Measurements from ENCODE around the gene SLC22A5.
"Not testable (repeated sequence)": the region's sequence is repeated elsewhere in the genome, so short reads cannot be mapped to it uniquely, and the experiment has no call there.

SLC22A5 gene

GRCh38 chr5:132388244-132389050, 18.9 kb downstream of the SLC22A5 start:
- no peak for DNase-seq

DNA sequence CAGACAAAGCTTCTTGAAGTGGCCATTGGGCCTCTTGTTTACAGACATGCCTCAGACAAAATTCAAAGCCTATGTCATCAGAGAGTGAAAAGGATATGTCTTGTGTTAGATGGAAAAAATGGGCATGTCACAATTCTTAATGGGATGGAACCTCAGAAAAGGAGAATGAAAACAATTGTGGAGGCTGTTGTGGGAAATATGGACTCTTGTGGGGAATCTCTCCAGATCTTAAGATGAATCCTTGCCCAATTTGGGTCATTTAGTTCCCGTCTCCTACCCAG, 19.5 kb downstream of the SLC22A5 start:
- no peak for DNase-seq

GRCh38 chr5:132389585-132390286, 20.2 kb downstream of the SLC22A5 start:
- DNase-seq: no peak

GRCh38 chr5:132391247-132391646, 21.7 kb downstream of the SLC22A5 start:
- DNase-seq: no peak

GRCh38 chr5:132391870-132392269, 22.4 kb downstream of the SLC22A5 start:
- DNase-seq: no peak

DNA sequence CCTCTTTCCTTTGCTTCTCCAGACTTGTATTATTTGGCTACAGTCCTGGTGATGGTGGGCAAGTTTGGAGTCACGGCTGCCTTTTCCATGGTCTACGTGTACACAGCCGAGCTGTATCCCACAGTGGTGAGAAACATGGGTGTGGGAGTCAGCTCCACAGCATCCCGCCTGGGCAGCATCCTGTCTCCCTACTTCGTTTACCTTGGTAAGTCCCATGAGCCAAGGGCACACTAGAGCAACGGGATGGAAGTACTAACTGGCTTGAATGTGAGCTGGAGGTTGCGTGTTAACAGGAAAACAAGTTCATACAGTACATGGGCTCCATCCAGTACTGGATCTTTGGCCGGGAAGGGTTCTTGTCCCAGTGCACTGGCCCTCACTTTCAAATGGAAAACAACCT, 22.9 kb downstream of the SLC22A5 start:
- no peak for DNase-seq

DNA sequence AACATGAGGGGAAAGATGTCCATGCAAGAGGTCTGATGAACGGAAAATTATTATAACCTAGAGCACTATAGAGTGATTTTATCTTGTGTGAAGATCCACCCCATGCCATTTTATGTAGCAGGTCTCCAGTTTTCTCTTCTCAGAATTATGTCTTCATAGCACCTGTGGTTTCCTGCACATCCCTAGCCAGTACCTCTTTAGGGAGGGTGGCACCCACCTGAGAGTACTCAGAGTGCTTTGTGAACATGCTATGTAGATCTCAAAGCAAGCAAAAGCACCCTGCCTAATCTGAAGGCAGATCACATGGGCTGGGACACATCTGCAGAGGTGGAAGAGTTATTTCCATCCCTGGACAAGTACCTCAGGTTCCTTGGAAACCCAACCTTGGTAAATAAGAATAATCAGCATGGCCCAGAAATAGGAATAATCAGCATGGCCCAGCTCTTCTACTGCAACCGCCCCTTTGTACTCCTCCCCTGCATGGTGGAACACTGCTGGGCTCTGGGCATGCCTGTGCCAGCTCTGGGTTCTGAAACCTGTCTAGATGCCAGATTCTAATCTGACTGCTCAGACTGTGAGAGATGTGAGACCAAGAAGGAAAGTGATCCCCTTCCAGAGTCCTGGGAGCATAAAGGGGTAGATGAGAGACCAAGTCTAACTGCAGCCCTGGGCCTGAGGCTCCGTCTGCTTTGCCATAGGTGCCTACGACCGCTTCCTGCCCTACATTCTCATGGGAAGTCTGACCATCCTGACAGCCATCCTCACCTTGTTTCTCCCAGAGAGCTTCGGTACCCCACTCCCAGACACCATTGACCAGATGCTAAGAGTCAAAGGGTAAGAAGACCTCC, 23.7 kb downstream of the SLC22A5 start:
- no peak for DNase-seq

DNA sequence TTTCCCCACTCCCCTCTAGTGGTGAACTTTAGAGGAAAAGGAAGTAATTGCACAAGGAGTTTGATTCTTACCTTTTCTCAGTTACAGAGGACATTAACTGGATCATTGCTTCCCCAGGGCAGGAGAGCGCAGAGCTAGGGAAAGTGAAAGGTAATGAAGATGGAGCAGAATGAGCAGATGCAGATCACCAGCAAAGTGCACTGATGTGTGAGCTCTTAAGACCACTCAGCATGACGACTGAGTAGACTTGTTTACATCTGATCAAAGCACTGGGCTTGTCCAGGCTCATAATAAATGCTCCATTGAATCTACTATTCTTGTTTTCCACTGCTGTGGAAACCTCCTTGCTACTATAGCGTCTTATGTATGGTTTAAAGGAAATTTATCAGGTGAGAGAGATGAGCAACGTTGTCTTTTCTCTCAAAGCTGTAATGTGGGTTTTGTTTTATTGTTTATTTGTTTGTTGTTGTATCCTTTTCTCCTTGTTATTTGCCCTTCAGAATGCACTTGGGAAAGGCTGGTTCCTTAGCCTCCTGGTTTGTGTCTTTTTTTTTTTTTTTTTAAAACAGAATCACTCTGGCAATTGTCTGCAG, 25.3 kb downstream of the SLC22A5 start:
- DNase-seq: no peak

GRCh38 chr5:132396589-132397031, 27.1 kb downstream of the SLC22A5 start:
- no peak for DNase-seq

- DNase-seq: no peak
Measured at GRCh38 chr5:132397224-132397623, 27.7 kb downstream of the SLC22A5 start.

GRCh38 chr5:132397936-132398675, 28.6 kb downstream of the SLC22A5 start:
- DNase-seq: not testable (repeated sequence)

- not testable (repeated sequence) for DNase-seq
Measured at GRCh38 chr5:132404041-132404440, 34.5 kb downstream of the SLC22A5 start.

DNA sequence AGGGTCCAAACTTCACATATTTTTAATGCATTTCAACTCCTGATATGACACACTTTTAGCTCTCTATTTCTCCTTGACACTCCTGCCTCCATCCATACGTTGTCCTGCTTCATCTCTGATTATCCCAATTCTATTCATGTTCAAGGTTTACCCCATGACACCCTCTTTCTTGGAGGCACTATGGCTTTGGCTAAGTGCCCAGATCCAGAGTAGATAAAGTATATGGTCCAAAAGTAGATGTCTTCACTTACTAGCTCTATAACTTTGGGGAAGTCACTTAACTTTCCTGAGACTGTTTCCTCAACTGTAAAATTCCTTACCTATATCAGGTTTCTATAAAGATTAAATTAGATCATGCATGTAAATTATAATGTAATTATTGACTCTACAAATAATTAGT, 36.1 kb downstream of the SLC22A5 start:
- no peak for DNase-seq

DNA sequence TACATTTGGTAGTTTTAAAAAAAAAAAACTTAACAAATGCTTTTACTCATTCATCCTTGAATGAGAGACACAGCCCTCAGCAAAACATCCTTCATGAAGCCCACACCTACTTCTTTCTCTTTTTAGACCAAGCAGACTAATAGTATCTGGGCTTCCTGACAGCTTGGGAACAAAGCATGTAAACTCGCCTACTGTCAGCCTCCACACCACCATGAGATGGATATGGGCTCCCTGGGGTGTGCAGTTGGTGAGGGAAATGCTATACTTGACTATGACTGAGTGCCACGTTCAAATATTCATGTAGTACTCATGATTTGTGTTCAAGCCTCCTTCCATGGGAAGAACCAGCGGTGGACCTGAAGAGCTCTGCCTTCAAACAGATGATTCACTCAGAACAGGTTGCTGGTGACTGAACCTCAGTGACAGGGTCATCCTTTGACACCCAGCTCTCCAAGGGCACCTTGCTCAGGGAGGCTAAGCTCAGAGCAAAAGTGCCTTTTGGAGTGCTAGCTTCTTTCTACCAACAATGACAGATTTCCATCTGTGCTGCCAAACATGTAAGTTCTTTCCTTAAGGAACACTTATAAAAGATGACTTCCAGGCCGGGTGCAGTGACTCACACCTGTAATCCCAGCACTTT, 36.8 kb downstream of the SLC22A5 start:
- no peak for DNase-seq

DNA sequence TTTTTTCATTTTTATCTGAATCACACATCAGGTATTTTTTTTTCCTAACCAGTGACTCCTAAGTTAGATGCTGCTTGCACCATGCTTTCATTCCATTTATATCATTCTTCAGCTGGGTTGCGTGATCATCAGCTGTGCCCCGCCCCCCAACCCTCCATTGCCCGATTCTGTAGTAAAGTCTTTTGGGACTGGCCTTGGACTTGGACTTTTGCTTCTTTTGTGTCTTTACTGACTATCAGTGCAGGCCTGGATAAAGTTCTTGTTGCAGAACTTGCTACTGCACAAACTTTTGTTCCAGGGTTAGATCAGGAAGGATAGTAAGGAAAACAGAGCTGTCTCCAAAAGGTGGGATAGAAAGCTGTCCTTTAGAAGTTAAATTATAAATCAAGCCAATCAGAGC, 38.5 kb downstream of the SLC22A5 start:
- no peak for DNase-seq

DNA sequence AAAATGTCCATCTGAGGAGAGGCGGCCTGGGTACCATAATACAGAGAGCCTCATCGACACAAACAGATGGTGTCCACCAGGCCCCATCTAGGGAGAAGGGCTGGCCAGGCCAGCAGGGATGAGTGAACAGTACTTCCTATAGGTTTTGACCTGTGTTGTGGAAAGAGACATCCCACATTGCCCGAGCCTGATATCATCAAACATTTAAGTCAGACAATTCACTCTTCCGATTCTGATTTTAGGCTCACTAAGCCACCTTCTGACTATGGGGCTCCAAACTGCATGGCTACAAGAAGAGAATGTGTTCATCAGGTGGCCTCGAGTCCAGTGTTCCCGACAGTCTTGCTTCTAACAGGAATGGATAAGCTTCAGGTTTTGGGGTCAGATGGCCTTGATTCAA, 38.9 kb downstream of the SLC22A5 start:
- DNase-seq: no peak

- no peak for DNase-seq
Measured at GRCh38 chr5:132408965-132409364, 39.5 kb downstream of the SLC22A5 start.

DNA sequence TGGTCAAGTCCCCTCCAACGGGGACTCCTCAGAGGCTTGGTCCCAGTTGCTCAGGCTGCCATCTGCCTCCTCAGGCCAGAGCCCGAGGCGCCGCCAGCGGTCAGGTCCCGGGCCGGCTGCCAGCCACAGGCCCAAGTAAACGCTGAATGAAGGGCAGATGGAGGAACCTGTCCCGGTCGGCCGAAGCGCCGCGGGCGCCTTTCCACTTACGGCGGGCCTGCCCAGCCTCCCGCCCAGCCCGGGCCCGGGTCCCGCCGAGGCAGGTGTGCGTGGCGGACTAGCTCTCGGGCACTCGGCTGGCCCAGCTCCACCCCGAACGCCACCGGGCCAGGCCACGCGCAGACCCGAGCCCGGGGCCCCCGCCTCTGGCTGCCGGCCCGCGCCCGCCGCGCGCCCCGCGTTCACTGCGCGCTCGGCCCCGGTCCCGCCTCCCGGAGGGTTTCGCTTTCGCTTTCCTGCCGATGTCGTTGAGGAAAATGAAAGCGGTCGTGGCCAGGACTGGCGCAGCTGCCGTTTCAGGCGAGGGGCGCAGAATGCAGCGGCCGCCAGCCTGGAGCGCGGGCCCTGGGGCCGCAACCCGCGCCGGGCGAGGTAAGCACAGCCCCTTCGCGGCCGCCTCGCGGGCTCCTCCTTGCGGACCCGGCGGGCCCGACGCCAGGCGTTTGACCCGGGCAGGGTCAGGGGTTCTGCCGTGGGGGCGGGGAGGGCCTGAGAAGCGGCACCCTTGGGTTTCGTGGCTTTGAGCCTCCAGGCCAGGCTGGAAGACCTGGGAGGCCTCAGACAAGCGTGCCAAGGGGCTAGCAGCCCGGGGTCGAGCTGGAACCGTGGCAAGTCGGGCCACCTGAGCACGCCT, 41.2 kb downstream of the SLC22A5 start:
- DNase-seq: peak; percentile 83

- DNase-seq: peak; percentile 35
Measured at GRCh38 chr5:132411304-132412013, 41.9 kb downstream of the SLC22A5 start.

GRCh38 chr5:132413567-132413966, 44.1 kb downstream of the SLC22A5 start:
- DNase-seq: no peak
